ENCODE results near the gene BHLHE41.

DNA sequence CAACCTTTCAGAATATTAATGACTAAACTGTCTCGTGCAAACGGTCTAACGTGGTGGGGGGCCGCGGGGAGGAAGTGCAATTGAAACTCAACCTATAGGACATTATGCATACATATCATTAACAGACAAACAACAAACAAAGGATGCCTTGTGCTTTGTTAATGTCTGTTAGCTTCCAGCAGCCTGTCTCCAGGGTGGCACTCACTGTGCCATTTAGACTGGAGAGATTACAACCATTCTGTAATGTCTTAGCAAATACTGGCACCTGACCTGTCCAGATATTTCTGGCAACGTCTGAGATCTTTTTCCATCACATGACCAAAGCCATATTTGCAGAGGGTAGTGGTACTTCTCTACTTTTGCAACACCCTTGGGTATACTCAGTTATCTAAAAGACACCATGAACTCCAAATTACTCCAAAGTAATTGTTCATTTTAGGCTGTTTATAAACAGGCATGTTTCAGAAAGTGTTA is 11.6 kb downstream of the BHLHE41 start:
- TF ChIP-seq, protein P1, sequence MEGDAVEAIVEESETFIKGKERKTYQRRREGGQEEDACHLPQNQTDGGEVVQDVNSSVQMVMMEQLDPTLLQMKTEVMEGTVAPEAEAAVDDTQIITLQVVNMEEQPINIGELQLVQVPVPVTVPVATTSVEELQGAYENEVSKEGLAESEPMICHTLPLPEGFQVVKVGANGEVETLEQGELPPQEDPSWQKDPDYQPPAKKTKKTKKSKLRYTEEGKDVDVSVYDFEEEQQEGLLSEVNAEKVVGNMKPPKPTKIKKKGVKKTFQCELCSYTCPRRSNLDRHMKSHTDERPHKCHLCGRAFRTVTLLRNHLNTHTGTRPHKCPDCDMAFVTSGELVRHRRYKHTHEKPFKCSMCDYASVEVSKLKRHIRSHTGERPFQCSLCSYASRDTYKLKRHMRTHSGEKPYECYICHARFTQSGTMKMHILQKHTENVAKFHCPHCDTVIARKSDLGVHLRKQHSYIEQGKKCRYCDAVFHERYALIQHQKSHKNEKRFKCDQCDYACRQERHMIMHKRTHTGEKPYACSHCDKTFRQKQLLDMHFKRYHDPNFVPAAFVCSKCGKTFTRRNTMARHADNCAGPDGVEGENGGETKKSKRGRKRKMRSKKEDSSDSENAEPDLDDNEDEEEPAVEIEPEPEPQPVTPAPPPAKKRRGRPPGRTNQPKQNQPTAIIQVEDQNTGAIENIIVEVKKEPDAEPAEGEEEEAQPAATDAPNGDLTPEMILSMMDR (conservative IDR thresholded peaks at IDR 0.05; ENCODE audit: low read depth, low read length): no peak
- TF ChIP-seq POLR2A (IDR thresholded peaks at IDR 0.05; ENCODE audit: low read depth, low read length) (no peak), MXI1 (IDR thresholded peaks at IDR 0.05; ENCODE audit: borderline replicate concordance, low read depth, low read length) (no peak), RAD21 (IDR thresholded peaks at IDR 0.05; ENCODE audit: low read length) (no peak), SMC3 (IDR thresholded peaks at IDR 0.05; ENCODE audit: low read depth, low read length) (no peak), FOS (IDR thresholded peaks at IDR 0.05; ENCODE audit: low read depth, low read length) (no peak), RFX5 (IDR thresholded peaks at IDR 0.05; ENCODE audit: low read depth, low read length) (no peak), CEBPB (IDR thresholded peaks at IDR 0.05; ENCODE audit: low read depth, low read length) (no peak), RCOR1 (IDR thresholded peaks at IDR 0.05; ENCODE audit: insufficient replicate concordance, low read length) (no peak), BHLHE40 (IDR thresholded peaks at IDR 0.05; ENCODE audit: low read depth, low read length) (no peak), NFE2L2 (IDR thresholded peaks at IDR 0.05; ENCODE audit: low read depth, low read length) (no peak), MAFK (IDR thresholded peaks at IDR 0.05; ENCODE audit: low read depth, low read length) (no peak)
- TF ChIP-seq, protein P2, sequence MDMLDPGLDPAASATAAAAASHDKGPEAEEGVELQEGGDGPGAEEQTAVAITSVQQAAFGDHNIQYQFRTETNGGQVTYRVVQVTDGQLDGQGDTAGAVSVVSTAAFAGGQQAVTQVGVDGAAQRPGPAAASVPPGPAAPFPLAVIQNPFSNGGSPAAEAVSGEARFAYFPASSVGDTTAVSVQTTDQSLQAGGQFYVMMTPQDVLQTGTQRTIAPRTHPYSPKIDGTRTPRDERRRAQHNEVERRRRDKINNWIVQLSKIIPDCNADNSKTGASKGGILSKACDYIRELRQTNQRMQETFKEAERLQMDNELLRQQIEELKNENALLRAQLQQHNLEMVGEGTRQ (IDR thresholded peaks at IDR 0.05; ENCODE audit: low read depth, low read length): 0 out of 2 replicates have a peak, but pooled peaks have one; percentile 7
